ENCODE results near the gene AMPD1. TPM values are rescaled to one million over a fixed set of nuclear protein-coding genes. Genes with fewer than 3 reads are reported as not detected.

Gene AMPD1
- total and polyA plus RNA-seq, 2 of the 13 experiments (the other 11 are each of a cell fraction or from before 2014, with no cell fraction given) = not detected

- TF ChIP-seq ZNF710 (CRISPR knock-in tag; IDR thresholded peaks at IDR 0.05; ENCODE audit: borderline replicate concordance) = no peak
- TF ChIP-seq SMARCE1 (IDR thresholded peaks at IDR 0.05; ENCODE audit: borderline replicate concordance) = no peak
- peak; percentile 20; the same call in 1 of the 2 replicates for TF ChIP-seq FOXA3 (CRISPR knock-in tag; IDR thresholded peaks at IDR 0.05)
These were observed 26.4 kb downstream of the AMPD1 start (continued) for GRCh38 chr1:114668784-114669561.

GRCh38 chr1:114668373-114668772 is 27.0 kb downstream of the AMPD1 start:
- no peaks in the 10 kb centered on the region for H3K79me2 ChIP-seq (ENCODE audit: insufficient read depth, low read length)
- DNase-seq (ENCODE audit: low spot score) (no peak), FAIRE-seq (no peak), ATAC-seq (no peak)
- WGBS (ENCODE audit: low lambda C conversion rate) = 31% methylated on average over 4 of the region's 4 CpGs
- H3K4me2 ChIP-seq (ENCODE audit: low read depth, low read length) = no peak overlapping the region
- in situ Hi-C loops (cut with HindIII; ENCODE audit: extremely low pct_ligation_motif_present, low pct_unique_long_range_greater_than_20kb) (no loop called here), intact Hi-C loops (cut with micrococcal nuclease; ENCODE audit: unreplicated experiment) (no loop called here)
- H3K27ac ChIP-seq (ENCODE audit: extremely low read length, insufficient read depth, low read length) = no peak overlapping the region
- POLR2A ChIA-PET = interaction anchor here (1.0 kb wide), 1 partner anchor 112 kb away, joined by 3 read pairs; the partner anchor contains the start of gene SIKE1
- no peak overlapping the region for H3K9ac ChIP-seq (ENCODE audit: insufficient read depth, low read depth, low read length)
- CTCF ChIA-PET (ENCODE audit: low intra/inter-chr PET ratio, low total read pairs) = no interaction called here
- BruUV-seq (replicated peaks) = no TSS peak
- peaks cover 17% of the 10 kb centered on the region for H3K4me1 ChIP-seq (ENCODE audit: insufficient read depth, low read length)
- peaks cover 0 to 21% of the 10 kb centered on the region in 2 experiments; a peak in 1 of 5 replicates for H3K27me3 ChIP-seq (ENCODE audit: control insufficient read depth in 1 of 2, insufficient read depth in 2 of 2, low read length in 2 of 2)
- no peaks in the 10 kb centered on the region for H3K9me3 ChIP-seq (ENCODE audit: low read length)
- H4K20me1 ChIP-seq (ENCODE audit: insufficient read depth, low read length) = no peaks in the 10 kb centered on the region
- TF ChIP-seq ZNF615 (CRISPR knock-in tag; IDR thresholded peaks at IDR 0.05; ENCODE audit: borderline replicate concordance) (no peak), ZNF639 (CRISPR knock-in tag; conservative IDR thresholded peaks at IDR 0.05) (no peak), GLMP (CRISPR knock-in tag; IDR thresholded peaks at IDR 0.05; ENCODE audit: borderline replicate concordance) (no peak)
- H2AFZ ChIP-seq (ENCODE audit: low read length) = no peak overlapping the region
- H3K36me3 ChIP-seq (replicated peaks in 1 of 2; ENCODE audit: control insufficient read depth in 1 of 2, insufficient read depth in 2 of 2, low read length in 2 of 2) = no peaks in the 10 kb centered on the region
- H3K4me3 ChIP-seq (replicated peaks in 1 of 3; ENCODE audit: insufficient read depth in 1 of 3, low read depth in 2 of 3, low read length in 3 of 3) = no peak overlapping the region
